ENCODE measurements around the gene TPD52L1.

TPD52L1 gene

GRCh38 chr6:125236536-125237327 lies 83.2 kb downstream of the TPD52L1 start:
- no peak for DNase-seq

GRCh38 chr6:125237764-125238163 lies 84.2 kb downstream of the TPD52L1 start:
- DNase-seq = no peak

- no peak for DNase-seq
These were observed 91.5 kb downstream of the TPD52L1 start for GRCh38 chr6:125245109-125245508.

- no peak for DNase-seq
These were observed 92.1 kb downstream of the TPD52L1 start for GRCh38 chr6:125245523-125246264.

- DNase-seq = no peak
These were observed 93.0 kb downstream of the TPD52L1 start for GRCh38 chr6:125246566-125246965.

- DNase-seq = no peak
These were observed 94.6 kb downstream of the TPD52L1 start for GRCh38 chr6:125248136-125248535.

GRCh38 chr6:125250511-125250910 lies 96.9 kb downstream of the TPD52L1 start:
- DNase-seq = no peak

- no peak for DNase-seq
These were observed 98.1 kb downstream of the TPD52L1 start for GRCh38 chr6:125251516-125252220.

GRCh38 chr6:125252891-125253290 lies 99.3 kb downstream of the TPD52L1 start:
- no peak for DNase-seq

- DNase-seq = no peak
These were observed 100.3 kb downstream of the TPD52L1 start for GRCh38 chr6:125253881-125254280.

GRCh38 chr6:125254321-125254720 lies 100.7 kb downstream of the TPD52L1 start:
- DNase-seq = no peak

- no peak for DNase-seq
These were observed 101.6 kb downstream of the TPD52L1 start for GRCh38 chr6:125255201-125255600.

GRCh38 chr6:125257351-125257750 lies 103.8 kb downstream of the TPD52L1 start:
- DNase-seq = no peak

- DNase-seq = no peak
These were observed 105.2 kb downstream of the TPD52L1 start for GRCh38 chr6:125258651-125259353.

- DNase-seq = no peak
These were observed 105.8 kb downstream of the TPD52L1 start for GRCh38 chr6:125259354-125259736.

GRCh38 chr6:125262016-125263013 lies 108.7 kb downstream of the TPD52L1 start:
- DNase-seq = no peak

GRCh38 chr6:125264476-125264875 lies 110.9 kb downstream of the TPD52L1 start:
- DNase-seq = no peak

- peak in 1 of 56 donors; percentile 7 for DNase-seq
These were observed 114.4 kb downstream of the TPD52L1 start for GRCh38 chr6:125267806-125268523.

- no peak for DNase-seq
These were observed 115.2 kb downstream of the TPD52L1 start for GRCh38 chr6:125268765-125269164.

Data from amygdala (tissue), 56 donors.